Measurements from ENCODE around the gene LST1. TPM values are rescaled to one million over a fixed set of nuclear protein-coding genes. Genes with fewer than 3 reads are reported as not detected.

The LST1 gene
- total RNA-seq, 4 donors from 2014 or later = 0.49 to 50.4 (median 5.1) TPM; not detected in 1

DNA sequence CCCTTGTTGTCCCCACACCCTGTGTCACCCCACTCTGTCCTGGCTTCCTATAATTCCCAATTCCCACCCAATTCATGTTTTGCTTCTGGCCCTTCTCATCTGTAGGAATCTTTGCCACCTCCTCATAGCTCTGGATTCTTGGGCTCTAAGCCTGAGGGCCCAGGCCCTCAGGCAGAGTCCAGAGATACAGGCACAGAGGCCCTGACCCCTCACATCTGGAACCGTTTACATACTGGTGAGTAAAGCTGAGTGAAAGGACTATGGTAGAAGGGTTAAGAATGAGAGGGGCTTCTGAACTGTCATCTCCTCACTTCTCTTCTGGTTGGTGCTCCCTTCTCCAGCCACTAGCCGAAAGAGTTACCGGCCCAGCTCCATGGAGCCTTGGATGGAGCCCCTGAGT lies 48.1 kb downstream of the LST1 start:
- peaks cover 58 to 100% (median 72%) of the 10 kb centered on the region in 3 donors for H3K36me3 ChIP-seq
- WGBS, 2 donors = 83% methylated on average over 2 of the region's 3 CpGs; no CpG with 5 or more reads in 1 of the 2 donors
- no peaks in the 10 kb centered on the region for H3K27me3 ChIP-seq
- H3K9me3 ChIP-seq = no peaks in the 10 kb centered on the region
- H3K4me3 ChIP-seq = no peak overlapping the region
- TF ChIP-seq, protein P1, sequence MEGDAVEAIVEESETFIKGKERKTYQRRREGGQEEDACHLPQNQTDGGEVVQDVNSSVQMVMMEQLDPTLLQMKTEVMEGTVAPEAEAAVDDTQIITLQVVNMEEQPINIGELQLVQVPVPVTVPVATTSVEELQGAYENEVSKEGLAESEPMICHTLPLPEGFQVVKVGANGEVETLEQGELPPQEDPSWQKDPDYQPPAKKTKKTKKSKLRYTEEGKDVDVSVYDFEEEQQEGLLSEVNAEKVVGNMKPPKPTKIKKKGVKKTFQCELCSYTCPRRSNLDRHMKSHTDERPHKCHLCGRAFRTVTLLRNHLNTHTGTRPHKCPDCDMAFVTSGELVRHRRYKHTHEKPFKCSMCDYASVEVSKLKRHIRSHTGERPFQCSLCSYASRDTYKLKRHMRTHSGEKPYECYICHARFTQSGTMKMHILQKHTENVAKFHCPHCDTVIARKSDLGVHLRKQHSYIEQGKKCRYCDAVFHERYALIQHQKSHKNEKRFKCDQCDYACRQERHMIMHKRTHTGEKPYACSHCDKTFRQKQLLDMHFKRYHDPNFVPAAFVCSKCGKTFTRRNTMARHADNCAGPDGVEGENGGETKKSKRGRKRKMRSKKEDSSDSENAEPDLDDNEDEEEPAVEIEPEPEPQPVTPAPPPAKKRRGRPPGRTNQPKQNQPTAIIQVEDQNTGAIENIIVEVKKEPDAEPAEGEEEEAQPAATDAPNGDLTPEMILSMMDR (IDR thresholded peaks at IDR 0.05) = no peak
- no peak for TF ChIP-seq POLR2A (IDR thresholded peaks at IDR 0.05)
- H3K4me1 ChIP-seq = no peaks in the 10 kb centered on the region
- intact Hi-C loops (cut with DNase I) = no loop called here
- no peak overlapping the region for H3K27ac ChIP-seq
- no peak for DNase-seq

- Histone ChIP-seq H3K4me3 (no peak overlapping the region), H3K27ac (no peak overlapping the region), H3K36me3 (peaks cover 54 to 100% (median 65%) of the 10 kb centered on the region in 3 donors), H3K4me1 (no peaks in the 10 kb centered on the region), H3K9me3 (no peaks in the 10 kb centered on the region), H3K27me3 (no peaks in the 10 kb centered on the region)
- TF ChIP-seq, protein P1 (IDR thresholded peaks at IDR 0.05) = no peak
- no peak for TF ChIP-seq POLR2A (IDR thresholded peaks at IDR 0.05)
- intact Hi-C loops (cut with DNase I) = no loop called here
- 75 to 76% methylated on average over 9 to 10 of the region's 11 CpGs for WGBS, 2 donors
- no peak for DNase-seq
Measured at GRCh38 chr6:31634969-31635575, 49.0 kb downstream of the LST1 start.

DNA sequence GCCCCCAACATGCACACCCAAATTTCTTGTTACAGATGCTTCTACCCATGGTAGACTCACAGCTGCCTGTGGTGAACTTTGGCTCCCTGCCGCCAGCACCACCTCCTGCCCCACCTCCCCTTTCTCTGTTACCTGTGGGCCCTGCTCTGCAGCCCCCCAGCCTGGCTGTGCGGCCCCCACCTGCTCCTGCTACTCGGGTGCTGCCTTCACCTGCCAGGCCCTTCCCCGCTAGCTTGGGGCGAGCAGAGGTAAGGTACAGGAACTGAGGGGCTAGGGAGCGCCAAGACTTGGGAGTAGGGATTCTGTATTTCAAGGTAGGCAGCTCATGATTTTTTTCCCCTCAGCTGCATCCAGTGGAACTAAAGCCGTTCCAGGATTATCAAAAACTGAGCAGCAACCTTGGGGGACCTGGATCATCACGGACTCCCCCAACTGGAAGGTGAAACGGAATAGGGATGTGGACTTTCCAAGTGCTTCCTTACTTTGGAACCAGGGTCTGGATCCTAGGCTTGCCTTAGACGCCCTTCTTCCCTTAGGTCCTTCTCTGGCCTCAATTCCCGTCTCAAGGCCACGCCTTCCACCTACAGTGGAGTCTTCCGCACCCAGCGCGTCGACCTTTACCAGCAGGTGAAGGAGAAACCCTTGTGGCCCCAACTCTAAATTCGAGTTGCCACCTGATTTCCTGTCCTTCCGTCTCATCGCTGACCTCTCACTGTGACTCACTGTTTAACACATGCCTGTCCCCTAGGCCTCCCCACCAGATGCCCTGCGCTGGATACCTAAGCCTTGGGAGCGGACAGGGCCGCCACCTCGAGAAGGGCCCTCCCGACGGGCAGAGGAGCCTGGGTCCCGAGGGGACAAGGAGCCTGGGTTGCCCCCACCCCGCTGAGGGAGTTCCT lies 50.9 kb downstream of the LST1 start:
- Histone ChIP-seq H3K4me3 (no peak overlapping the region), H3K27me3 (no peaks in the 10 kb centered on the region), H3K4me1 (no peaks in the 10 kb centered on the region), H3K27ac (no peak overlapping the region), H3K9me3 (no peaks in the 10 kb centered on the region), H3K36me3 (peaks cover 53 to 100% (median 65%) of the 10 kb centered on the region in 3 donors)
- WGBS, 2 donors = 66 to 78% methylated on average over 17 to 22 of the region's 27 CpGs
- no peak for DNase-seq
- intact Hi-C loops (cut with DNase I) = no loop called here
- no peak for TF ChIP-seq POLR2A (IDR thresholded peaks at IDR 0.05)
- TF ChIP-seq, protein P1 (IDR thresholded peaks at IDR 0.05) = no peak

Small RNA genes lying within 50 kb of the gene (small RNA-seq; reads per million reads assigned to genes)
- 0 reads per million in 4 donors for gene MIR6832
- gene SNORA38 = 3.8 to 13.6 (median 10.7) reads per million in 4 donors
- 239 to 675 (median 297) reads per million in 4 donors for gene SNORD117
- 0 reads per million in 4 donors for gene SNORD84
- 0 reads per million in 4 donors for gene UQCRHP1

Other genes starting within 250 kb of the LST1 start
- gene HLA-B, start 229.1 kb upstream of the LST1 start, total RNA-seq = 1,000 to 10,000 TPM in 1 of 4 donors, 100 to 1,000 TPM in 3; 193 to 1,414 (median 554) TPM
- gene MICA, start 182.7 kb upstream of the LST1 start, total RNA-seq = 10 to 100 TPM in 1 of 4 donors, 1 to 10 TPM in 3; 7.5 to 10.1 (median 8.8) TPM
- gene MICB, start 88.1 kb upstream of the LST1 start, total RNA-seq = 1 to 10 TPM in 3 of 4 donors, under 1 TPM in 1; 0.23 to 2.6 (median 2.1) TPM
- gene MCCD1, start 57.3 kb upstream of the LST1 start, total RNA-seq = not detected
- gene DDX39B, start 44.3 kb upstream of the LST1 start, total RNA-seq = 100 to 1,000 TPM; 173 to 320 (median 259) TPM
- 1 to 10 TPM in 1 of 4 donors, under 1 TPM in 1, not detected in 2; 0.21 to 2.1 TPM for gene ATP6V1G2, start 39.7 kb upstream of the LST1 start, total RNA-seq
- gene NFKBIL1, start 38.7 kb upstream of the LST1 start, total RNA-seq = 10 to 100 TPM in 3 of 4 donors, 1 to 10 TPM in 1; 7.8 to 25.2 (median 16.7) TPM
- not detected for gene LTA, start 14.0 kb upstream of the LST1 start, total RNA-seq
- under 1 TPM in 3 of 4 donors, not detected in 1; 0.27 to 0.95 (median 0.61) TPM for gene TNF, start 10.7 kb upstream of the LST1 start, total RNA-seq
- gene LTB, start 3.9 kb upstream of the LST1 start, total RNA-seq = 1 to 10 TPM in 2 of 4 donors, under 1 TPM in 2; 0.53 to 2.3 (median 1.1) TPM
- not detected for gene NCR3, start 6.7 kb downstream of the LST1 start, total RNA-seq
- gene AIF1, start 29.0 kb downstream of the LST1 start, total RNA-seq = 10 to 100 TPM in 2 of 4 donors, 1 to 10 TPM in 2; 2.4 to 30.7 (median 15.1) TPM
- gene PRRC2A, start 34.4 kb downstream of the LST1 start, total RNA-seq = 10 to 100 TPM; 42.8 to 84.9 (median 67.7) TPM
- 100 to 1,000 TPM; 129 to 217 (median 163) TPM for gene BAG6, start 66.4 kb downstream of the LST1 start, total RNA-seq
- gene APOM, start 69.6 kb downstream of the LST1 start, total RNA-seq = 1 to 10 TPM in 2 of 4 donors, under 1 TPM in 2; 0.67 to 2.1 (median 1.1) TPM
- gene C6orf47, start 74.5 kb downstream of the LST1 start, total RNA-seq = 10 to 100 TPM; 28.8 to 34.4 (median 31.7) TPM
- 10 to 100 TPM in 2 of 4 donors, 1 to 10 TPM in 2; 6.9 to 16.0 (median 10.9) TPM for gene GPANK1, start 78.7 kb downstream of the LST1 start, total RNA-seq
- 100 to 1,000 TPM; 155 to 204 (median 186) TPM for gene CSNK2B, start 79.8 kb downstream of the LST1 start, total RNA-seq
- 1 to 10 TPM in 3 of 4 donors, under 1 TPM in 1; 0.70 to 9.5 (median 4.5) TPM for gene LY6G5B, start 83.7 kb downstream of the LST1 start, total RNA-seq
- gene LY6G5C, start 94.8 kb downstream of the LST1 start, total RNA-seq = under 1 TPM in 2 of 4 donors, not detected in 2; 0.57 to 0.83 TPM
- gene ABHD16A, start 117.0 kb downstream of the LST1 start, total RNA-seq = 10 to 100 TPM; 38.5 to 43.3 (median 40.1) TPM
- not detected for gene LY6G6F, start 120.6 kb downstream of the LST1 start, total RNA-seq
- not detected for gene LY6G6D, start 129.1 kb downstream of the LST1 start, total RNA-seq
- 10 to 100 TPM in 1 of 4 donors, 1 to 10 TPM in 2, under 1 TPM in 1; 0.53 to 14.6 (median 2.4) TPM for gene LY6G6C, start 135.5 kb downstream of the LST1 start, total RNA-seq
- gene MPIG6B, start 137.1 kb downstream of the LST1 start, total RNA-seq = 1 to 10 TPM in 1 of 4 donors, under 1 TPM in 3; 0.12 to 1.4 (median 0.73) TPM
- gene DDAH2, start 143.0 kb downstream of the LST1 start, total RNA-seq = 10 to 100 TPM; 16.4 to 59.3 (median 28.2) TPM
- gene CLIC1, start 150.3 kb downstream of the LST1 start, total RNA-seq = 100 to 1,000 TPM; 289 to 440 (median 365) TPM
- 1 to 10 TPM; 2.3 to 7.9 (median 6.8) TPM for gene MSH5, start 153.7 kb downstream of the LST1 start, total RNA-seq
- 1 to 10 TPM in 2 of 4 donors, under 1 TPM in 2; 0.45 to 2.9 (median 1.1) TPM for gene SAPCD1, start 176.4 kb downstream of the LST1 start, total RNA-seq
- under 1 TPM; 0.22 to 0.80 (median 0.58) TPM for gene VWA7, start 191.1 kb downstream of the LST1 start, total RNA-seq
- 10 to 100 TPM; 35.0 to 72.3 (median 45.5) TPM for gene VARS1, start 209.5 kb downstream of the LST1 start, total RNA-seq
- 10 to 100 TPM; 27.1 to 70.8 (median 36.6) TPM for gene LSM2, start 220.7 kb downstream of the LST1 start, total RNA-seq
- gene HSPA1L, start 229.0 kb downstream of the LST1 start, total RNA-seq = under 1 TPM; 0.35 to 0.97 (median 0.57) TPM
- gene HSPA1A, start 229.3 kb downstream of the LST1 start, total RNA-seq = 100 to 1,000 TPM; 158 to 362 (median 223) TPM
- gene HSPA1B, start 241.5 kb downstream of the LST1 start, total RNA-seq = 100 to 1,000 TPM; 209 to 553 (median 252) TPM